Stimulated activated effector memory CD8-positive, alpha-beta T cell treated with anti-CD3 and anti-CD28 coated beads, Interleukin-12 subunit alpha, Interleukin-12 subunit beta, amount 100 ng/mL, for 72 hours (primary cell): ENCODE measurements around the gene SLC7A1.

Source experiments
- ATAC-seq: fragments of 150-1000 bp; cut with Tn5 transposase; 2 replicates; pipeline ENCODE4 v1.10.0; 2021
- DNase-seq, 2 donors: peaks; one replicate each; pipeline ENCODE4 v3.0.0; 2021 to 2022; ENCODE audit warnings: low spot score in 2 of 2
- H3K27ac Mint-ChIP-seq: one replicate; pipeline ENCODE4 v1.8.0; 2022; ENCODE audit warnings: mild to moderate bottlenecking, mixed read lengths
- H3K36me3 Mint-ChIP-seq: one replicate; pipeline ENCODE4 v1.8.0; 2022; ENCODE audit warnings: mild to moderate bottlenecking, mixed read lengths
- H3K4me1 Mint-ChIP-seq: one replicate; pipeline ENCODE4 v1.8.0; 2022; ENCODE audit warnings: mixed read lengths
- H3K4me3 Mint-ChIP-seq: one replicate; pipeline ENCODE4 v1.8.0; 2022; ENCODE audit warnings: mild to moderate bottlenecking, mixed read lengths
- H3K9me3 Mint-ChIP-seq: one replicate; pipeline ENCODE4 v1.8.0; 2022; ENCODE audit warnings: mixed read lengths

Gene SLC7A1

DNA sequence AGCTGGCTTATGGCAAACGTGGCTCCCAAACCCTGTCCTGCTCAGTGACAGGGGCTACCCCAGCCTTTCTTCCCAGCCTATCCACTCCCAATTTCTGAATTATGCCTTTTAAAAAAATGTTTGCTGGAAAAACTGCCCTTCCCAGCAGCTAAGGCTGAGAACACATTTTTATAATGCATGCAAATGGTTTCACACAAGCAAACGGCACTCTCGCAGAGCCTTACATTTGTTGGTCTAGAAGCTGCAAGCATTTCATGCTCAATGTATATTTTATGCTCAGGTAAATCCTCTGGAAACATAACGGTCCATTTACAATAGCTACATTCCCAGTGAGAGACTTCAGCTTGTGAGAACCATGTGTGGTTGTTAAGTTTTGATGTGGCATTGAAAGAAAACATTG is 61.4 kb downstream of the SLC7A1 start:
- Mint-ChIP-seq H3K4me1 (peaks cover 34% of the 10 kb centered on the region), H3K9me3 (no peaks in the 10 kb centered on the region), H3K36me3 (peaks cover 85% of the 10 kb centered on the region)

DNA sequence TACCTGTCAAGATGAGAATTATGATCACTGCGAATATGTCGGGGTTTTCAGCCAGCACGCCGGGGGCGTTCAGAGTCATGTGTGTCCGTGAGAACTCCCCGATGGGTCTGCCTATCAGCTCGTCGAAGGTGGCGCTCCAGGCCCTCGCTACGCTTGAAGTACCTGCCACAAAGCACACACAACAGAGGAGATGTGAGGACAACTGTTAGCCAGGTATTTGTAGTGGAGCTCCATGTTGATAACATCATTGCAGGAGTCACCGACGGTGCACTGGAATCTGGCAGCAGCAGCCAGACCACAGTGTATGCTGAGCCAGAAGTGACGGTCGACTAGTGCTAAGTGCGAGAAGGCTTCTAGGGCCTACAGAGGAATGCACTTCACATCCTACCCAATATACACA is 62.7 kb downstream of the SLC7A1 start:
- no peak for ATAC-seq
- H3K4me1 Mint-ChIP-seq: peaks cover 27% of the 10 kb centered on the region

More for the DNA sequence above, 61.4 kb downstream of the SLC7A1 start:
- ATAC-seq: no peak
- Mint-ChIP-seq H3K27ac (peak overlapping the region; percentile 13), H3K4me3 (no peak overlapping the region)
- no peak for DNase-seq

DNA sequence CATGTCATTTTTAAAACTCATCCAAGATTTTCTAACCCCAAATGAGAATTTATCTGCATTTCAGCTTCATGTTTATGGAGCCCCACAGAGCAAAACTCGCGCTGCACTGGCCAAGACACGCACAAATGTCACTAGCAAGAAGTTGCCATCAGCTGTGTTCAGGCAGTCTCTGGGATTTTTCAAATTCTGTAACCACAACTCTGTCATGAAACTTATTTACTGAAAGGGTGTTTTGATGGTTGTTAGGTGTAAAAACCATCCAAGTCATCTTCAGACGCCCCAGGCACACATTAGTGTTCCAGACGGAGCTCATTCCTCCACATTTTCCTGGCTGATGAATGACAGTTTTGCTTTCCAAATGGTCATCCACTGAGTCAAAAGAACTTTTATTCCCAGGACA is 63.4 kb downstream of the SLC7A1 start:
- Mint-ChIP-seq H3K36me3 (peaks cover 93% of the 10 kb centered on the region), H3K27ac (peak overlapping the region; percentile 59), H3K9me3 (no peaks in the 10 kb centered on the region), H3K4me3 (no peak overlapping the region), H3K4me1 (peaks cover 22% of the 10 kb centered on the region)
- ATAC-seq: no peak
- no peak for DNase-seq

More for the DNA sequence above, 62.7 kb downstream of the SLC7A1 start:
- Mint-ChIP-seq H3K4me3 (no peak overlapping the region), H3K9me3 (no peaks in the 10 kb centered on the region), H3K36me3 (peaks cover 89% of the 10 kb centered on the region), H3K27ac (peak overlapping the region; percentile 59)
- no peak for DNase-seq

DNA sequence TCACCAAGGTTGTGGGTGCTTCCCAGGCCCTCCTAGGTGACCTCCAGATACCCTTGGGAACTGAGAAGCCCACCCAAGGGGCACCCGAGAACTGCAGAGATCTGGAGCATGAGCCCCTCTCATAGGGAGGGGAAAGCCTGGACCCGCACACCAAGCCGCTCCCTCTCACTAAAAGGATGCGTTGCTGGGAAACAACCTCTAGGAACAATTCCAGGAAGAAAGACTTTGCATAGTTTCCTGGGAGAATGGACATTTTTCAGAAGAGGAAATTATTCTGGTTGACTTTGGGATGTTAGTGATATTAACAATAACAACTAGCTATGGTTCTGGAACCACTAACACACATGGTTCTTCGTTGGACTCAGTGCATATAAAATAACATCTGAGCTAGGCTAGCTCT is 64.6 kb downstream of the SLC7A1 start:
- Mint-ChIP-seq H3K4me3 (no peak overlapping the region), H3K9me3 (no peaks in the 10 kb centered on the region), H3K36me3 (peaks cover 100% of the 10 kb centered on the region), H3K27ac (no peak overlapping the region), H3K4me1 (peaks cover 22% of the 10 kb centered on the region)
- ATAC-seq (no peak), DNase-seq (no peak)

DNA sequence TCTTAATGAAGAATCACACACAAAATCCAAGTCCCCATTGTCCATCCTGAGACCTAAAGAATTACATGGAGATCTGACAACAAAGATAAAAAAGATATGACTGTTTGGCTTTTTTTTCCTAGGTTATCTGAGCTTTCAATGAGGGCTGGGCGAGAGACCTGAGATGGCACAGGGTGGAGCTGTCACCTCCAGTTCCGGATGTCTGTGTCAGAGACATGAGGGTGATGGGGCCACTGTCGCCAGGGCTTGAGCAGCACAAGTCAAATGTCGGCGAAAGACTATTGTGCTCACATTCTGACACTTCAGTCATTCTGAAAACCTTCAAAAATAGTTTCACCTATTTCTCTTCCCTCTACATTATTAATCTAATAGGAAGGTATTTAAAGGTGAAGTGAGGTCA is 65.7 kb downstream of the SLC7A1 start:
- DNase-seq (no peak), ATAC-seq (peak; percentile 68)
- peaks cover 22% of the 10 kb centered on the region for H3K4me1 Mint-ChIP-seq
- no peak overlapping the region for H3K4me3 Mint-ChIP-seq
- peaks cover 97% of the 10 kb centered on the region for H3K36me3 Mint-ChIP-seq
- H3K27ac Mint-ChIP-seq: peak overlapping the region; percentile 54
- H3K9me3 Mint-ChIP-seq: no peaks in the 10 kb centered on the region

DNA sequence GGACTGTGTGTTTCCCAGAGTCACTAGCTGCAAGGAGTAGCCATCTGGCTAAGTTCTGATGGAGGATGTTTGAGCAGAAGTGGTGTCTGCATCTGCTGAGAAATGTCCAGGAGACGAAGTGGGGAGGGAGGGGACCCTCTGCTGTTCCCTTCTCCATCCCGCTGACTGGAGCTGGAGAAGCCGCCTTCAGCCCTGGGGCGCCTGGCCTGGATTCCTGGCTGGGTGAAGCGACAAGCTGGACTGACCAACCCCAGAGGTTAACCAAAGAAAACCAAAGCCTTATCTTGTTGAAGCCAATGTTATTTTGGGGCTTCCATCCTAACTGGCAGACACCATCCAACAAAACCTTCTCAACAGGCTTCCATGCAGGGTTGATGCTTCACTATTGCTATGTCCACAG is 67.6 kb downstream of the SLC7A1 start:
- DNase-seq (no peak), ATAC-seq (no peak)
- Mint-ChIP-seq H3K36me3 (peaks cover 97% of the 10 kb centered on the region), H3K4me3 (no peak overlapping the region), H3K4me1 (peaks cover 16% of the 10 kb centered on the region), H3K9me3 (no peaks in the 10 kb centered on the region), H3K27ac (no peak overlapping the region)

DNA sequence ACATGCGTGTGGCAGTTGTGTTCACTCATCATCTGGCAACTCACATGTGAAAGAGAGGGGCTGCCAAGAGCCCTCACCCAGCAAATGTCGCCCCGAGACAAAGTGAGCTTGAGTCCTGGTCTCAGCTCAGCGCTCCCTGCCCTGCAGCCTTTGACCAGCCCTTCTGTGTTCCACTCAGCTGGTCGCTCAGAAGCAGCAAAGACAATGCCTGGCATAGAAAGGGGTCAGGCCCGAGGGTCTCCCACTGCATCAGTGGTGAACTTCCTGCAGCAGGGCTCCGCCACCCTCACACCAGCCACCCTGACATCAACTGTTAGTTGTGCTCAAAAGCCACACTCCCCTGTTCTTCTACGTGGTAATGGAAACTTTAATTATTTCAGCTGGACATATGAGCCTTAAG is 68.0 kb downstream of the SLC7A1 start:
- Mint-ChIP-seq H3K4me3 (no peak overlapping the region), H3K27ac (no peak overlapping the region), H3K36me3 (peaks cover 97% of the 10 kb centered on the region), H3K4me1 (peaks cover 12% of the 10 kb centered on the region), H3K9me3 (no peaks in the 10 kb centered on the region)
- DNase-seq (no peak), ATAC-seq (no peak)

DNA sequence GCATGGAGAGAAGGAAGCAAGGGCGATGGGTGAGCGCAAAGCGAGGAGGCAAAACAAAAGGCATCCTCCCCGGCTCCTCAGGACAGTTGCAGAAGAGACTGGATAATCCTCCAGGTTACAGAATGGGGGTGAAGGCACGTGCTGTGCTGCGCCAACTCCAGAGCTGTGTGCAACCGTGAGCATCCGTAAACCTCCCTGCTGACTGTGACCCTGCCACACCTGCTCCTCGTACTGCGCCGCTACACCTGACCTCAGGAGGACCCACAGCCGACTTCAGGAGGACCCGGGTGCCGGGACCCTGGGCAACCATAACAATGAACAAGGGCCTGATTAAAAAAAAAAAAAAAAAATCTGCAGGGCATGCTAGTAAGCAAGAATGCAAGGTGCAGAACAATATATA is 68.7 kb downstream of the SLC7A1 start:
- ATAC-seq: no peak
- Mint-ChIP-seq H3K9me3 (no peaks in the 10 kb centered on the region), H3K27ac (no peak overlapping the region), H3K36me3 (peaks cover 97% of the 10 kb centered on the region), H3K4me3 (no peak overlapping the region), H3K4me1 (peaks cover 11% of the 10 kb centered on the region)
- DNase-seq: no peak

DNA sequence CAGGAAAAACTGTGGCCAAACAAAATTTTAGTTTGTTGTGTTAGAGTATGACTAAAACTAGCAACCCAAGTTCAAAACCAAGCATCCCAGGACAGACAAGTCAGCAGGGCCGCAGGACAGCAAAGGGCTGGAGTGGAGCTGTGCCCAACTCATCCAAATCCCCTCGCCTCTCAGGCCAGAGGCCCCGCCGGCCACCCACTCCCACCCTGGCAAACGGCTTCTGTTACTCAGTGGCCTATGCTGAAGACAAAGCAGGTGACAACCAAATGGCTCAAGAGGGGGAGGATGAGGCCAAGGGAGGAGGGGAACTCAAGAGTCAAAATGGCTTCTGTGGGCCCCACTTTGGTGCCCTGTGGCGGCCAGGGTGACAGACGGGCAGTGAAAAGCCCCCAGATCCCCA is 69.7 kb downstream of the SLC7A1 start:
- no peaks in the 10 kb centered on the region for H3K9me3 Mint-ChIP-seq
- no peak overlapping the region for H3K4me3 Mint-ChIP-seq
- H3K4me1 Mint-ChIP-seq: peaks cover 11% of the 10 kb centered on the region
- no peak for DNase-seq
- H3K36me3 Mint-ChIP-seq: peaks cover 97% of the 10 kb centered on the region
- H3K27ac Mint-ChIP-seq: no peak overlapping the region
- ATAC-seq: no peak

DNA sequence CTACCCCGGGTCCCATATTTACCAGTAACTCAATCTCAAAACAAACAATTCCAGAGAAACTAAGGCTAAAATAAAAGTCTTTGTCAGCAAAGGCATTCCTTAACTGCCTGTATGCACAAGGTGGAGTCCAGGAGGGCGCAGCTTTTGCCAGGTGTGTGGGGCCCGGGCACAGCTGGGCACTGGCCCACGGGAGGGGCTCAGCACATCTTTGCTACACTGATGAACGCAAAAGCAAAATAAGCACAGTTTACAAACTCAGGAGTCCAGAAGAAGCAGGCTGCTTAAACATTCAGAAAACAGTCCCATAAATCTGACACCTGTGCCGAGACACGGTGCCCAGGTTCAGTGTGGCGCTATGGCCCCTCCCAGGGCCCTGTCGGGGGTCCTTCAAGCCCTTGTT is 70.8 kb downstream of the SLC7A1 start:
- peaks cover 97% of the 10 kb centered on the region for H3K36me3 Mint-ChIP-seq
- ATAC-seq (no peak), DNase-seq (no peak)
- peaks cover 6% of the 10 kb centered on the region for H3K4me1 Mint-ChIP-seq
- H3K9me3 Mint-ChIP-seq: no peaks in the 10 kb centered on the region
- H3K27ac Mint-ChIP-seq: no peak overlapping the region
- H3K4me3 Mint-ChIP-seq: no peak overlapping the region

DNA sequence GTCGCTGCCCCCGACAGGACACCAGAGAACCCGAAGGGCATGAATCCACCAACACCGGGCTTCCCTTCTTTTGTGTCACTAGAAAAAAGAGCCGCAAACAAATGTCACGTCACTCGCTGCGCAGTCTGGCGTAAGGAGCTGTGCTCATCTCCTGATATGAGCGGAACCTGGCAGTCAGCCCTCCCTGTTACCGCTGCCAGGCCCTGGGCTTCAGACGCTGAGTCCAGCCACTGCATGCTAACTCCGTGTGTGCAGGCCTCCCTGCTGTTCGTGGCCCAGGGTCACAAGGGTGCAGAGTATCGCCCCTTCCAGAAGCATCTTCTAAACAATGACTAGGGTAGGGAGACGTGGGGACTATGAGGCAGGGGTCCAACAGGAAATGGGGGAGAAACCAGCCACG is 71.3 kb downstream of the SLC7A1 start:
- no peak overlapping the region for H3K27ac Mint-ChIP-seq
- no peaks in the 10 kb centered on the region for H3K9me3 Mint-ChIP-seq
- peaks cover 95% of the 10 kb centered on the region for H3K36me3 Mint-ChIP-seq
- no peak for ATAC-seq
- peaks cover 1% of the 10 kb centered on the region for H3K4me1 Mint-ChIP-seq
- H3K4me3 Mint-ChIP-seq: no peak overlapping the region
- DNase-seq: no peak

DNA sequence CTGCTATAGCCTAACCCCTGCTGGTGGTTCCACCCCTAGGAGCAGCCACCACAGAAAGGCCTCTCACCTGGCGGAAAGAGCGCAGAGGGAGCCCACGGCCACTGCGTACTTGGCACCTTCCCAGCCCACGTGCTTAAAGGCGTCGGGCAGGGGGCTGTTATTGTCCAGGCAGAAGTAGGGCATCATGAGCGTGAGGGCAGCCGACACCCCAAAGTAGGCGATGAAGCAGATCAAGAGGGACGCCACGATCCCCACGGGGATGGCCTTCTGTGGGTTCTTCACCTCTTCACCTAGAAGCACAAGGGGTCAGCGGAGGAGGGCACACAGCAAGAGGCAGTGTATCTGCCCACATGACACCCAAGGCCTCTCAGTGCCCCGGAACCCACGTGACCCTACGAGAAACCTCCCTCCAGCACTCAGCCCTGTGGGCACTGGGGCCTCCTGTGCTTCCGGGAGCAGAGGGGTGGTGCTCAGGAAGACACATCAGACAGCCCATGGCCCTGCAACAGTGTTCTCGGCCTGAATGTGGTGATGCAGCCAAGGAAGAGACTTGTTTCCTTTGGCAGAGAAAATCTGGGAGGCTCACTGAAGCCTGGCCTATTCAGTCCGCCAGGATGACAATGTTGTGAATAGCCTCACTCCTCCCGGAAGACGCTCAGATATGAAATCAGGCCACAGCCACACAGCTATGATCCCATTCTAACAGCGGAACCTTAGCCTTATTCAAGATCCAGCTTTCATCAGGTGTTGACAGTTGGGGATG is 72.1 kb downstream of the SLC7A1 start:
- DNase-seq (no peak), ATAC-seq (no peak)
- Mint-ChIP-seq H3K36me3 (peaks cover 95% of the 10 kb centered on the region), H3K4me1 (no peaks in the 10 kb centered on the region), H3K4me3 (no peak overlapping the region), H3K27ac (no peak overlapping the region), H3K9me3 (no peaks in the 10 kb centered on the region)

DNA sequence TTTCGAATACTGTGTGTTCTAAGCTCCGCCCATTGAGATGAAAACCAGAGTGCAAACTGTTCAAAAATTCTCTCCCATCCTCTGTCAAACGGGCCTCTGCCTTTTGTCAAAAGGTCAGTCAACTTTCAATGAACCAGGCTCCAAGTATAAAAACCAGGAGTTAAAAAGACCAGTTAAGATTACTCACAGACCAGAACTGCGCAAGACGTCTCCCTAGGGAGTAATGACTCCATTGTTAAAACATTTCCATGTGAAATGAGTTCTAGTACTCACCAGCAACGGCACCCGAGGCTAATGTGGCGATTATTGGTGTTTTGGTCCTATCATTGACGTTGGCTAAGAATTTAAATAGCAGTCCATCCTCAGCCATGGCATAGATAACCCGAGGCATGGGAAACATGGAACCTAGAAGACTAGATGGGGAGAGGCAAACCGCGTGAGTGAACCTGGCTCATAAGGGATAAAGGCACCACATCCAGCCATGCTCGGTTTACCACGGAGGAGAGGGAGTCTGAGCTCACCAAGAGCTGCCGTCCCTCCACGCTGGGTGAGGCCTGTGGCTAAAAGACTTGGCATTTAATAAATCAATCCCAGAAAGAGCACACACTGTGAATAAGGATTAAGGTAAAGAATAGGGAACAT is 73.3 kb downstream of the SLC7A1 start:
- DNase-seq (no peak), ATAC-seq (no peak)
- H3K9me3 Mint-ChIP-seq: no peaks in the 10 kb centered on the region
- H3K36me3 Mint-ChIP-seq: peaks cover 95% of the 10 kb centered on the region
- H3K4me3 Mint-ChIP-seq: no peak overlapping the region
- no peaks in the 10 kb centered on the region for H3K4me1 Mint-ChIP-seq
- no peak overlapping the region for H3K27ac Mint-ChIP-seq

DNA sequence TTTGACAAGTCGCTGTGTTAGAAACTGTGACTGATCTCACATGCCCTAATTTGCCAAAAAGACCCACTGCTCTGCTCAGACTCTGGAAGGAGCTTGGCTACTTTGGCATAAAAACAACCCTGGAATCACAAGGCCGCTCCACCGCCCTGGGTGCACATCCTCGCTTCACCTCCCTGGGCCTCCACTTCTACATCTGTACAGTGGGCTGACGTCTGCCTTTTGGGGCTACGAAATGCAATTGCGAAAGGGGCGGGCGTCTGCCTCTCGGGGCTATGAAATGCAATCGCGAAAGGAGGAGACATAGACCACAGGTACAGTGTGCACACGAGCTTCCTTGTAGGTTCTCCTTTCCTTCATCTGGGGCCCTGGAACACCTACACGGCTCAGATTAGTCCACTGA is 74.2 kb downstream of the SLC7A1 start:
- no peaks in the 10 kb centered on the region for H3K4me1 Mint-ChIP-seq
- no peak overlapping the region for H3K27ac Mint-ChIP-seq
- DNase-seq (no peak), ATAC-seq (no peak)
- peaks cover 95% of the 10 kb centered on the region for H3K36me3 Mint-ChIP-seq
- no peaks in the 10 kb centered on the region for H3K9me3 Mint-ChIP-seq
- H3K4me3 Mint-ChIP-seq: no peak overlapping the region

DNA sequence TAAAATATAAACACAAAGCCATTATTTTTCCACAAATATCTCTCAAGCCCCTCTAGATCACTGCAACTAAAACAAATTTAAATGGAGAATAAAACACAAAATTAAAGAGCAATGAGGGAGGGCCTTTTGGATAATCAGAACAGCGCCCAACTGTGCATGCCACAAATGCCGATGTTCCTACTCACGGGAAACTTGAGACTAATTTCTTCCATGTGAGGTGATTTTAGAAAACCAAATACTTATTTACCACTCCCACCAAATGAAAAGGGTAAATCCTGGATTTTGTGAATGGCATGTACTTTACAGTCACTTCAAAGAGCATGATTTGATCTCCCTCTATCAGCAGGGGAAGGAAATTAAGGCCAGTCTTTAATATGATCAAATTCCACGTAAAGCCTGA is 74.8 kb downstream of the SLC7A1 start:
- DNase-seq (no peak), ATAC-seq (no peak)
- H3K27ac Mint-ChIP-seq: no peak overlapping the region
- peaks cover 95% of the 10 kb centered on the region for H3K36me3 Mint-ChIP-seq
- no peaks in the 10 kb centered on the region for H3K4me1 Mint-ChIP-seq
- H3K9me3 Mint-ChIP-seq: no peaks in the 10 kb centered on the region
- no peak overlapping the region for H3K4me3 Mint-ChIP-seq

DNA sequence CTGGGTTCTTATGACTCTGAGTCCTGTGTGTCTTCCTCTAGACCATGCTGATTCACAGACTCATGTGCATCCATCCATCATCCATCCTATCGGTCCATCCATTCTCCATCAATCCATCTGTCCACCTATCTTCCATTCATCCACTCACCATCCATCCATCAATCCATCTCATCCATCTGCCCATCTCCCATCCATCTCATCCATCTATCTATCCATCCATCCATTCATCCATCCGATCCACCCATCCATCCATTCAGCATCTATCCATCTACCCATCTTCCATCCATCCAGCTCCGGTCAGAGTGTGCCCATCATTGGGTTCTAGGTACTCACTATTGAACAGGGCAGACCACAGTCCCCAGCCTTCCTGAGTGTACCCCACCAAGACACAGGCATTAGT is 75.6 kb downstream of the SLC7A1 start:
- H3K9me3 Mint-ChIP-seq: no peaks in the 10 kb centered on the region
- ATAC-seq: no peak
- DNase-seq: no peak
- peaks cover 96% of the 10 kb centered on the region for H3K36me3 Mint-ChIP-seq
- no peak overlapping the region for H3K27ac Mint-ChIP-seq
- no peak overlapping the region for H3K4me3 Mint-ChIP-seq
- H3K4me1 Mint-ChIP-seq: no peaks in the 10 kb centered on the region
